Measurements from ENCODE around the gene MFGE8. TPM values are rescaled to one million over a fixed set of nuclear protein-coding genes. Genes with fewer than 3 reads are reported as not detected.

The MFGE8 gene
- total and polyA plus RNA-seq, 9 of the 15 experiments (the other 6 are each of a cell fraction or from before 2014, with no cell fraction given), result 2.3 to 142 (median 62.3) TPM

GRCh38 chr15:88913017-88913849 is at the start of gene MFGE8 (continued):
- TF ChIP-seq REST (IDR thresholded peaks at IDR 0.05; ENCODE audit: borderline replicate concordance) (0 out of 2 replicates have a peak, but pooled peaks have one; percentile 3), REST (CRISPR knock-in tag; IDR thresholded peaks at IDR 0.05; ENCODE audit: low read depth) (peak; percentile 47; the same call in 1 of the 2 replicates), HMGXB4 (CRISPR knock-in tag; IDR thresholded peaks at IDR 0.05) (no peak), ZEB2 (IDR thresholded peaks at IDR 0.05) (no peak), ZBED1 (IDR thresholded peaks at IDR 0.05) (no peak), ATF6 (CRISPR knock-in tag; IDR thresholded peaks at IDR 0.05) (no peak), HLTF (IDR thresholded peaks at IDR 0.05) (no peak), TEAD4 (IDR thresholded peaks at IDR 0.05; ENCODE audit: low read length) (no peak), TEAD4 (CRISPR knock-in tag; IDR thresholded peaks at IDR 0.05; ENCODE audit: borderline replicate concordance) (peak; percentile 59; the same call in 1 of the 2 replicates), BCLAF1 (IDR thresholded peaks at IDR 0.05; ENCODE audit: borderline replicate concordance in 1 of 2, control insufficient read depth in 1 of 2, low read depth in 2 of 2, low read length in 1 of 2) (no peak), HCFC1 (IDR thresholded peaks at IDR 0.05; ENCODE audit: low read depth, low read length) (peak; percentile 15; the same call in 1 of the 2 replicates), COPS2 (conservative IDR thresholded peaks at IDR 0.05) (no peak)

Data from K562 (cell line).